T-helper 2 cell (primary cell): ENCODE measurements around the gene BRSK1.

Experiments
- DNase-seq, 5 experiments: peaks; one replicate each; pipeline versions ENCODE4 v3.0.0 to v3.0.0-alpha.2; 2012 to 2022

Gene BRSK1

DNA sequence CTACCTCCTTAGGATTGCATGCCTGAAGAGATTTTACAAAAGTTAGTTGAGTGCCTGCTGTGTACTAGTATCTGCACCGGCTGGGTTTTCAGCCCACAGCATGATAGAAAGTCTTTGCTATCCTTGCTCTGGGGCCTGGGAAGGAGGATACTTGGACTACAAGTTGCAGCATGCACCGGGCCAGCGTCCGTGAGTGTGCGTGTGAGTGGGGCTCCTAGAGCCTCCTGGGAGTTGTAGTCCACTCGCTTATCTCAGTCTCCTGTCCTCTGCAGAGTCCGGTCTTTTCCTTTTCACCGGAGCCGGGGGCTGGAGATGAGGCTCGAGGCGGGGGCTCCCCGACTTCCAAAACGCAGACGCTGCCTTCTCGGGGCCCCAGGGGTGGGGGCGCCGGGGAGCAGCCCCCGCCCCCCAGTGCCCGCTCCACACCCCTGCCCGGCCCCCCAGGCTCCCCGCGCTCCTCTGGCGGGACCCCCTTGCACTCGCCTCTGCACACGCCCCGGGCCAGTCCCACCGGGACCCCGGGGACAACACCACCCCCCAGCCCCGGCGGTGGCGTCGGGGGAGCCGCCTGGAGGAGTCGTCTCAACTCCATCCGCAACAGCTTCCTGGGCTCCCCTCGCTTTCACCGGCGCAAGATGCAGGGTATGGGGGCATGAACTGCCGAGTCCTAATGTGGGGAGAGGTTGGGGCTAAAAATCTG, 20.6 kb downstream of the BRSK1 start:
- peak in 1 of 5 experiments; percentile 54 for DNase-seq

DNA sequence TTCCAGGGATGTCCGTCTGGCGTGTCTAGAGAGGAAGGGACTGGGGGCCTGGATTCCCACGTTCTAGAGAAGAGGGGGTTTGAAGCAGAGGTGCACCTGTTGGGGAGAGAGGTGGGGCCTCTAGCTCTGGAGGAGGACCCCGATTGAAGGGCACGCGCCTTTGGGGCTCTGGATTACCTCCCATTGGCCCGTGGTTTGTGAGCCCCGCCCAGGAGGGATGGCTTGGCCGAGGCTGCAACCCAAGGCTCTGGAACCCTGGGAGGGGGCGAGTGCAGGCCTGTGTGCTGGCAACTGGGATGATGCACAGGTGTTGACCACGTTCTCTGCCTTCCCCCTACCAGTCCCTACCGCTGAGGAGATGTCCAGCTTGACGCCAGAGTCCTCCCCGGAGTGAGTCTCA, 21.2 kb downstream of the BRSK1 start:
- DNase-seq = no peak

DNA sequence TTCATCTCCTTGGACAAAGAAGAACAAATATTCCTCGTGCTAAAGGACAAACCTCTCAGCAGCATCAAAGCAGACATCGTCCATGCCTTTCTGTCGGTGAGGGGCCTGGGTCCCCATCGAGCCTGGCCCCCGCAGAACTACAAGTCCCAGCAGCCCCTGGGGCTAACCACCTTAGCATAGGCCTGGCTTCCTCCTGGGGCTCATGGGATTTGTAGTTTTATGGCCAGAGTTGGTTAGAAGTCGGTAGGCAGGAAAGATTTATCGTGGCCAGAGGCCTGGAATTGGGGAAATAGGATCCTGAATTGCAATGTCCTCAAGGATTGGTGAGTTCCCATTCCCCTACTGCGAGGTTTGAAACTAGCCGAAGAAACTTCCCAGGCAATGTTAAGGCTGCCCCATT, 21.7 kb downstream of the BRSK1 start:
- peak in 4 of 5 experiments; percentile 14 to 56 (median 36) for DNase-seq

DNA sequence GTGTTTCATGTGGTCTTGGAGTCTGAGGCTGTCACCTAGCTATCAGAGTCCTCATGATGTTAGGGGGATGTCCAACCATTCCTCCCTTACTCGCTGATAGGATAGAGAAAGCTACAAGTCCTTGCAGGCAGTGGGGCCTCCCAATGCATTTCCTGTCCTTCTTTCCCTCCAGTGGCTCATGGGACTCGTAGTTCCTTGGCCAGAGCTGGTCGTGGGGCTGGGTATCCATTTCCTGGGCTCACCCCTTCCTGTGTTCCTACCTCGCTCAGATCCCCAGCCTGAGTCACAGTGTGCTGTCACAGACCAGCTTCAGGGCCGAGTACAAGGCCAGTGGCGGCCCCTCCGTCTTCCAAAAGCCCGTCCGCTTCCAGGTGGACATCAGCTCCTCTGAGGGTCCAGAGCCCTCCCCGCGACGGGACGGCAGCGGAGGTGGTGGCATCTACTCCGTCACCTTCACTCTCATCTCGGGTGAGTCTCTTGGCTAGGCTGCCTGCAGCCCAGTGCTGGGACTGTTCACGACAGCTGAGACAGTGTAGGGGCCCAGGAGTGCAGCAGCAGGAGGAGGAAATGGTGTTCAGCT, 22.3 kb downstream of the BRSK1 start:
- DNase-seq = no peak

DNA sequence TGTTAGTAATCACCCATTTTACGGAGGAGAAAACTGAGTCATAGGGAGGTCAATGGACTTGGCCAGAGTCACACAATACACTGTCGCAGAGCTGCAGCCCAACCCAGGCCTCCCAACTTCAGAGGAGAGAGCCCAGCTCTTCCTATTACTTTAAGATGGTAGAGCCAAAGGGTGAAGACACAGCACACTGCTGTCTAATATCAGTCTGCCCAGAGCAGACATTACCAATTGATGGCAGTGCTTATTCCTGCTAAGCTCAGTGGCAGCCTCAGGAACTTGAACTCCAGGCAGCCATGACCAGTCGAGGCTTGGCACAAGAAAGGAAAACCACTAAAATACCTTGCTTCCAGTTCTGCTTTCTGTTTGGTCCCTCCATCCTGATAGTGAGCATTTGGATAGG, 22.9 kb downstream of the BRSK1 start:
- DNase-seq = no peak

DNA sequence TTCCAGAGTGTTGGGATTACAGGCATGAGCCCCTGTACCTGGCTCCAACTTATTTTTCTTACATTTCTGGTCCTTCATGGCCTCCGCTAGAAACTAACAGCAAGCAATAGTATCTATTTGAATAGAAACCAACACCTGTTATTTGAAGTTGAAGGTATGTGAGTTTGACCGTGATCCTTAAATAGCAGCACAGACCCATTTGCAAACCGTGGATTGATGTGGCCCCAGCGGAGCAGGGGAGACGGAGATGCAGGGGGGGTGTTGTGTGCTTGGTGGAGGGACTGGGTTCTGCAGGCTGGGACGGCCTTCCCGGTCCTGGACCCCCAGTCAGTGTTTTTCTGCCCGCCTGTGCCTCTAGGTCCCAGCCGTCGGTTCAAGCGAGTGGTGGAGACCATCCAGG, 24.5 kb downstream of the BRSK1 start:
- no peak for DNase-seq

DNA sequence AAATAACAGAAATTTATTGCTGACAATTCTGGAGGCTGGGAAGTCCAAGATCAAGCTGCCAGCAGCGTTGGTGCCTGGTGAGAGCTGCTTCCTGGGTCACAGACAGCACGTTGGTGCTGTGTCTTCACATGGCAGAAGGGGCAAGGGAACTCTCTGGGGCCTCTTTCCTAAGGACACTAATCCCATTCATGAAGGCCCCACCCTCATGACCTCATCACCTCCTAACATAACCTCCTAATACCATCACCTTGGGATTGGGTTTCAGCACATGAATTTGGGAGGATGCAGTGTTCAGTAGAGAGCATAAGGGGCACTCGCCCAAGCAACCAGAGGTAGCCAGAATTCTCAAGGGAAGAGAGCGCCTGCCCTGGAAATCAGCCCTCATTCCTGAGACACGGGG, 25.7 kb downstream of the BRSK1 start:
- no peak for DNase-seq

DNA sequence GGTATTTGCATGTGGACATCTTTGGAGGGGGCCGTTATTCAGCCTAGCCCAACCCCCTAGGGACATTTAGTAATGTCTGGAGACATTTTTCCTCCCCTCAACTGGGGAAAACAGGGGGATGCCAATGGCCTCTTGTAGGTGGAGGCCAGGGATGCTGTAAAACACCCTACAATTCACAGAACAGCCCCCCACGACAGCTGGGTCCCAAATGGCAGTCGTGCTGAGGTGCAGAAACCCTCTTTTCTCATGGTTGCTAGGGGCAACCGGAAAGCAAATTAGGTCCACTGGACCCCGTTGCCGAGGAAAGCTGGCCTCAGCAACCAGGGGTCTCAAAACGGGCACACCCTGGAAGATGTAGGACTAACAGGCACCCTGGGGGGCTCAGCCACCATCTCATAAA, 26.7 kb downstream of the BRSK1 start:
- no peak for DNase-seq

DNA sequence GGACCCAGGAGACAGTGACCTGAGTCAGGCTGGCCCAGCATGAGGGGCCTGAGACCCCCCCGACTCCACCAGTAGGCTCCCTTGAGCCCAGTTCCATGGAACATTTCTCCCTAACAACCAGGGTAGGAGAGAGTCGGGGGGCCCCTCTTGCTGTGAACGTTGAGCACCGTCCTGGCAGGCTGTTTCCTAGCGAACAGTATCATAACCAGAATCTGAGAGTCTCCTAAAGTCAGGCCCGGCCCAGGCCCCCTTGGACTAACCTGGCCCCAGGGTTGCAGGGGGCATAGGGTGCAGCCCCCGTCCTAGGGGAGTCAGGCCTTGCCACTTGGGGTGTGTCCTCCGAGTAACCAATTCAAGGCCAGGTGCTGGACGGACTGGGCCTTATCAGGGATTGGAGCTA, 27.6 kb downstream of the BRSK1 start:
- no peak for DNase-seq

DNA sequence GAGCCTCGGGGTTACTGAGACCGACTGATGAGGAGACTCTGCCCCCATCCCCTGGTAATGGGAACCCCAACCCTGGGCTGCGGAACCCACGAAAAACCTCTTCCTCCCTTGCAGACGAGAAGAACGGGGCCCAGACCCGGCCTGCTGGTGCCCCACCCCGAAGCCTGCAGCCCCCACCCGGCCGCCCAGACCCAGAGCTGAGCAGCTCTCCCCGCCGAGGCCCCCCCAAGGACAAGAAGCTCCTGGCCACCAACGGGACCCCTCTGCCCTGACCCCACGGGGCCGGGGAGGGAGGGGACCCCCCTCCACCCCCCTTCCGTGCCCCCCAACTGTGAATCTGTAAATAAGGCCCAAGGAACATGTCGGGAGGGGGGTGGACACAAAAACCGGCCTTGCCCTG, 28.0 kb downstream of the BRSK1 start:
- DNase-seq = no peak

DNA sequence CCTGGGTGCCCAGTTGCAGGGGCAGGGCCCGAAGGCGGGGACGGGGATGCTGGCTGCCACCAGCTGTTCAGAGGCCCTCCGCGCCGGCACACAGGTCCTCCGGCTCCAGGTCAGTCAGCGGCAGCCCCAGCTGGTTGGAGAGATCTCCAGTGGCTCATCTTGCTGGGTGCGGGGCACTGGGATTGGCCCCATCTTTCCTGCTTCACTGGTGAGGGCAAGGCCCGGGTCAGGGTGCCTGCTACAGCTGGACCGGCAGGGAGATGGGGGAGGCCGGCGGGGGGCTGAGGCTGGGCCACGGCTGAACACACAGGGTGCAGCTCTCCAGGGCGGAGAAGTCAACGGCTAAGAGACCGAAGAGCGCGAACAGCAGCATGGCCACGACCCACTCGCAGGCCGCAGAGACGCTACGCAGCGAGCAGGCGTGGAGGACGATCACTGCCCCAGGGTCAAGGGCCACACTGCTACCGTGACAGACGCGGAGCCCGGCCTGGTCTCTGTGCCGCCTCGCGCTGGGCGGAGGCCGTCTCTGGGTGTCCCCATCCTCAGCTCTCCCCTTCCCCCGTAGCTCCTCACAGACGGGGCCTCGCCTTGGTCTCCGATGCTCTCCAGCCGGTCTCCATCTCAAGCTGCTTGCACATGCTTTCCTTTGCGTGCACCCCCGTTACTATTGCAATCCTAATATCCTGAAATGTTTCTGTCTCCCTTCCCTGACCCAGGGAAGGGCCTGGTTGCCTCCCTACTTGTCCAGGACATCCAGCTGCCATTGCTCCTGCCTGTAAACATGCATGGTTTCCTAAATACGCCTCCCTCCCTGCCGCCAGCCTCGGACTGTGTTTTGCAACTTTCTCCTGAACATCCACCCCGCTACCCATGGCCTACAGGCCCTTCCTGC, 29.1 kb downstream of the BRSK1 start:
- no peak for DNase-seq

DNA sequence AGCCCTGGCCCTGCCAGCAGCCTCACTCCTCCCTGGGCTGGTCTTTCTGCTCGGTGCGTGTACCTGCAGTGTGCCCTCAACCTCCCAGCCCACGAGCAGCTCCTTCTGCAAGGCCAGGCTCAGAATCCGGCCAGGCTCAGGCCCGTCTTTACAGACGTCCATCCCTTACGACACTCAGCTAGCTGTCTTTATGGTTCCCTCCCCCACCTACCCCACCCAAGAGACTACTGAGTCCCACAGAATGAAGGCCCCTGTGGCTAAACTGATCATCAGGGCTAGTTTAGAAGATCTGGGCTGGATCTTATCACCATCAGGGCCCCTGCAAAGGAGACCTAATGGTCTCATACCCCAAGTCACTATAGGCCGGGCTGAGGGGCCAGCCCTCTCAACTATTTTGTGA, 30.6 kb downstream of the BRSK1 start:
- no peak for DNase-seq

DNA sequence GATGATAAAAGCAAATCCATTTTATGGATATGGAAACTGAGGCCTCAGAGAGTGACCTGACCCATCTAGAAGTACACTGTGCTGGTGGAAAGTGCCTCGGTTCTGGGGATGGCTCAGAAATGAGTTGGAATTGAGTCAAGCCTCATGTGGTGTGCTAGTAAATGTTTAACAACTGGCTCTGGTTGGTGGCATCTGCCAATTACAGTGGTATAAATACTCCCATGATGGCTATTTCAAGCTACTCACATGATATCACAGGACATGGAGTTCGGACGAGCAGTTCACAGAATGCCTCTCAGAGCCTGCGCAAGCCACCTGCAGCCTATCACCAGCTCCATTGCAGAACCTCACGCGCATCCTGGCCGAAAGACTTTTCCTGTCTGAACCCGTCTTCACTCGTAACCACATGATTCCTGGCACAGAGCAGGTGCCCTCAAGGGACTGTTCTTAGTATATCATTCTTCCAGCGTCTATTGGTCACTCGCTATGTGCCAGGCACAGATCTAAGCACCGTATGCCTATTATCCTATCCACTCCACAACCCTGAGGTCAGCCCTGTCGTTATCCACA, 32.2 kb downstream of the BRSK1 start:
- DNase-seq = no peak

DNA sequence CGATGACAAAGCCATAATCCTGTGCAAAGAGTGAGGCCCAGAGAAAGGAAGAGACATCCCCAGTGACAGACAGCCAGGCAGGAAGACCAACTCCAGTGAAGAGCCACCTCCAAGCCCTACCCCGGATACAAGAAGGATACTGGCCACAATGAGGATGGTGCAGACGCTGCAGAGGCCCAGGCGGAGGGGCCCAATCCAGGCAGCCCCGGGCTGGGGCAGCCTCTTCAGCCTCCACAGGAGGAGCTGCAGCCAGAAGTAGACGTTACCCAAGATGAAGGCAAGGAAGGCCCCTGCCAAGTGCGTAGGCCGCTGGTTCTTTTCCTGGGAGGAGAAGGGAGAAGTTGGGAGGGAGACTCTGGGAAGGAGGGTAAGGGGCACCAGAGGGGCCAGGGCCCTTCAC, 32.8 kb downstream of the BRSK1 start:
- DNase-seq = no peak

DNA sequence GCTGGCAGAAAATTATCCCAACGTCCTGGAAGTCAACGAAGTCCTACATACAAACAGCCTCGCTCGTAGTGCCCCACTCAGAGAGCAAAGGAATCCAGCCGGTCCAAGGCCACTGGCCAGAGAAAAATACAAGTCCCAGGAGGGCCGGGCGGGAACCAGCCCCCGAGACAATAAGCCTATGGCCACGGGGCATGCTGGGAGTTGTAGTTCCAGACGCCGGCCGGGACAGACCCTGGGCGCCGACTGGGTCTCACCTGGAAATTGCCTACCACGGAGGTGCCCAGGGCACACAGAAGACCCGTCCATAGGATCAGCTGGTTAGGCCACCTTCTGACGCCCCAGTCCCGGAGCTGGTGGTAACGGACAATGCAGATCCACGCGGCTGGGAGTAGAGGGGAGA, 36.0 kb downstream of the BRSK1 start:
- DNase-seq = no peak

DNA sequence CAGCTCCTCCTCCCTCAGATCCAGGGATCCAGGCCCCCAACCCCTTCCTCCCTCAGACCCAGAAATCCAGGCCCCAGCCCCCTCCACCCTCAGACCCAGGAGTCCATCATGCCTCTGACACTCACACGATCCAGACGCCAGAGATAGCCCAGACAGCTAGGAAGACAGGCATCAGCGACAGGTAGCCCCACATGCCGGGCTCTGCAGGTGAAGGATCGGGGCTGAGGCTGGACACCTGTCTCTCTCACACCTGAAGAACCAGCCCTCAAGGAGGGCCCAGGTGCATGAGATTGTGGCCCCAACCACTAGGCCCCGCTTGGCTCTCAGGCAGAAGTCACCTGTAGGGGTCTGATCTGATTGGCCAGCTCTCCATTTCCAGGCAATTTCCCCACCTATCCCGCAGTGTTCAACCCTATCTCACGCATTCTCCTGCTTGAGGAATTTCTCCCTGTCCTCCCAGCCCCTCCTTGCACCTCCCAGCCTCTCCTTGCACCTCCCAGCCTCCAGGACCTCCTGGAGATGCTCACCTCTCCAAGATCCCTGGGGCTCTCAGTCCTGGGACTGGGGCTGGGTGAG, 37.1 kb downstream of the BRSK1 start:
- DNase-seq = no peak

DNA sequence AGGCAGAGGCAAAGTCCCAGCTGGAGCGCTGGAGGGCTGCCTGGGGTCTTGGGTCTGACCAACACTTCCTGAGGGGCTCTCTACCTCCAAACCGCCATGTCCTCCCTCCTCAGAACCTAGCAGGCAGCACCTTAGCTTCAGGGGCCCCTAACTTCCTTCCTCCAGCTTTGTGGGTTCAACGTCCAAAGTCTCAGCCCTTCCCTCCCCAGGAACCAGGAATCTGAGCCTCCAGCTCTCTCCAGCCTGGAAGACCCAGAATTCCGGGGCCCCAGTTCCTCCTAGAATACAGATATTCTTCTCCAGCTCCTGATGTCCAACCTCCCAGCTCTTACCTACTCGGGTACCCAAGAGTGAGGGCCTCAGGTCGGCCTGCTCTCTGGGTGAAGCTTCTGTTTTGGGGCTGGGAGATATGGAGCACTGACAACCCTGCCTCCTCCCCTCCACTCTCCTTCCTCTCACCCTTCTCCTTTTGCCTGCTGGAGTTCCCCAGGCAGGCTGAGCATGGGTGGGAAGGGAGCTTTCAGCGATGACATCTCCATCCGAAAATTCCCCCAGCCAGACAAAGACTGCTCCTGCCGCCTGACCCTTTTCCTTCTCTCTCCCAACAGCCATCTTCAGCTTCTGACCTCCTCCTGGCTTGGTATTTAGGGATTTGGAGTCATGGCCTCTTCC, 37.8 kb downstream of the BRSK1 start:
- no peak for DNase-seq

DNA sequence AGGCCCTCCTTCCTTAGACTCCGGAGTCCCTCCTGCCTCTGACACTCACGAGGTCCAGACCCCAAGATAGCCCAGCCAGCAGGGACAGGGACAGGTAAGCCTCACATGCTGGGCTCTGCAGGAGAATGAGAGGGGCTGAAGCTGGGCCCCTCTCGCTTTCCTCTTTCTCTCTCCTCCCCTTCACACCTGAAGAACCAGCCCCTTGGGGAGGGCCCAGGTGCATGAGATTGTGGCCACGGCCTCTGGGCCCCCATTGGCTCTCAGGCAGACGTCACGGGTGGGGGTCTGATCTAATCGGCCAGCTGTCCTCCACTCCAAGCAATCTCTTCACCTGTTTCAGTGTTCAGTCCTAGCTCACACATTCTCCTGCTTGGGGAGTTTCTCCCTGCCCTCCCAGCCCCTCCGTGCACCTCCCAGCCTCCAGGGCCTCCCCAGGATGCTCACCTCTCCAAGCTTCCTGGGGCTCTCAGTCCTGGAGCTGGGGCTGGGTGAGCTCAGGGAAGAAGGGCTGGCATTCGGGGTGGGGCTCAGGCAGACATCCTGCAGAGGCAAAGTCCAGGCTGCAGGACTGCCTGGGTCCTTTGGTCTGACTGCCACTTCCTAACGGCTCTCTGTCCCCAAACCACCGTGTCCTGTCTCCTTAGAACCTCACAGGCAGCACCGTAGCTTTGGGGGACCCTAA, 38.5 kb downstream of the BRSK1 start:
- no peak for DNase-seq

DNA sequence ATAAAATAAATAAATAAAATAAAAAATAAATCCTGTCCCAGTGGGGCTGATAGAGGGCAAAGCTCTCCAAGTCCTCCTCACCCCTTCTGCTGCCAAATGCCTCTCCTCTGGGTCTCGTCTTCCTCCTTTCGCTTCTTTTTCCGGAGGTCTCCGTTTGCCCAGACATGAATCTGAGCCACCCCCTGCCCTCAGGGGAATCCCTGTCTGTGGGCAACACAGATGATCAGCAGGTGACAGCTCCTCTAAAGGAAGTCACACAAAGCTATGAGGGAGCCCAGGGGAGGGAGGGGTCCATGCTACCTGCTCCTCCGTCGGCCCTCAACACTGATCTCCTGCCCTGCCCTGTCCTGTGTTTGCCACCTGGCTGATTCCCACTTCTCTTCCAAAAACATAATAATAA, 40.9 kb downstream of the BRSK1 start:
- DNase-seq = no peak

DNA sequence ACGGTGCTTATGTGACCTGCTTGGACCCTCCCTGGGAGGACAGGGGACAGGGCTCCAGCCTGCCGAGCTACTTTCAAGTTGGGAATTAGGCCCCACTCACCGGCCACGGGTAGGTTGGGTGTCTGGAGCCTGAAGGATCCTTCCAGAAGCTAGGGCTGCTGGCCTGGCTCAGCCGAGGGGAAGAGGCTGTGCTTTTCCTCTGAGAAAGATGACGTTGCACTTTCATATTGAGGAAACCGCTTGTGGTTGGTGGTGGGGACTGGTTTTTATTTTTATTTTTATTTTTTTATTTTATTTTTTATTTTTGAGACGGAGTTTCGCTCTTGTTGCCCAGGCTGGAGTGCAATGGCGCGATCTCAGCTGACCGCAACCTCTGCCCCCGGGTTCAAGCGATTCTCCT, 41.4 kb downstream of the BRSK1 start, which contains the start of gene TMEM150B:
TMEM150B (minus strand) TSS at position 170 of the 400 bp plus-strand sequence. CDS start 4,305 bp downstream, outside the sequence.
- DNase-seq = peak in 1 of 5 experiments; percentile 39

DNA sequence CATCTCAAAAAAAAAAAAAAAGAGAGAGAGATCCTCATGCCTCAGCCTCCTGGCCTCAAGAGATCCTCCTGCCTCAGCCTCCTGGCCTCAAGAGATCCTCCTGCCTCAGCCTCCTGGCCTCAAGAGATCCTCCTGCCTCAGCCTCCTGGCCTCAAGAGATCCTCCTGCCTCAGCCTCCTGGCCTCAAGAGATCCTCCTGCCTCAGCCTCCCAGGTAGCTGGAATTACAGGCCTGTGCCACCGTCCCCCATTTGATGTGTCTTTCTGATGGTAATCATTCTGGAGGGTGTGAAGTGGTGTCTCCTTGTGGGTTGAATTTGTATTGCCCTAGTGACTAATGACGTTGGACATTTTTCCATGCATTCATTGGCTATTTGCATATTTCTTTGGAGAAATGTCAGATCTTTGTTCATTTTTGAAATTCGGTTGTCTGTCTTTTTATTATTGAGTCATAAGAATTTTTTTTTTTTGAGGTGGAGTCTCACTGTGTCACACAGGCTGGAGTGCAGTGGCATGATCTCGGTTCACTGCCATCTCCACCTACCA, 45.0 kb downstream of the BRSK1 start:
- peak in 1 of 5 experiments; percentile 38 for DNase-seq
